BJ (cell line): Measurements from ENCODE around the gene KRTAP10-10. TPM values are rescaled to one million over a fixed set of nuclear protein-coding genes. Genes with fewer than 3 reads are reported as not detected.
"Not testable (repeated sequence)": the region's sequence is repeated elsewhere in the genome, so short reads cannot be mapped to it uniquely, and the experiment has no call there.

Source experiments
- CTCF ChIA-PET: fragments of 350-600 bp; formaldehyde crosslinking; extraction: SDS; loops from one replicate; lab custom pipeline; 2021; ENCODE audit warnings: antibody characterized with exemption, inconsistent platforms; lab: Yijun Ruan, JAX
- POLR2A ChIA-PET: fragments of 300-600 bp; sonication (Branson Sonifier 250); formaldehyde crosslinking; extraction: SDS; loops from one replicate; lab custom pipeline; 2021; ENCODE audit warnings: antibody characterized with exemption; lab: Charles Lee
- DNase-seq: peaks from one replicate; pipeline ENCODE4 v3.0.0-alpha.2; 2011; ENCODE audit warnings: low read depth
- H3K27me3 ChIP-seq: 2 replicates; pipeline ENCODE4 v1.6.0; 2011; ENCODE audit warnings: low read length; ENCODE audit not compliant: control insufficient read depth, insufficient read depth
- H3K36me3 ChIP-seq: 2 replicates; pipeline ENCODE4 v1.5.1; 2011; ENCODE audit warnings: low read length; ENCODE audit not compliant: control insufficient read depth, insufficient read depth
- H3K4me3 ChIP-seq: 2 replicates; pipeline ENCODE4 v1.5.1; 2011; ENCODE audit warnings: low read depth, mild to moderate bottlenecking, control low read depth, low read length
- polyA plus RNA-seq: library from polyadenylated mRNA; depleted of rRNA; stranded (reverse); fragments of >200 nt; gene quantifications from 2 replicates; pipeline ENCODE4 v1.2.3, GENCODE V29; 2011
- TF ChIP-seq, protein P1 (sequence below): IDR thresholded peaks from 2 replicates; pipeline ENCODE4 v1.5.1; 2011; ENCODE audit warnings: low read depth, mild to moderate bottlenecking, control low read depth, inconsistent platforms, low read length, moderate library complexity; ENCODE audit not compliant: insufficient read depth

The KRTAP10-10 gene
- polyA plus RNA-seq, 1 experiment: not detected

DNA sequence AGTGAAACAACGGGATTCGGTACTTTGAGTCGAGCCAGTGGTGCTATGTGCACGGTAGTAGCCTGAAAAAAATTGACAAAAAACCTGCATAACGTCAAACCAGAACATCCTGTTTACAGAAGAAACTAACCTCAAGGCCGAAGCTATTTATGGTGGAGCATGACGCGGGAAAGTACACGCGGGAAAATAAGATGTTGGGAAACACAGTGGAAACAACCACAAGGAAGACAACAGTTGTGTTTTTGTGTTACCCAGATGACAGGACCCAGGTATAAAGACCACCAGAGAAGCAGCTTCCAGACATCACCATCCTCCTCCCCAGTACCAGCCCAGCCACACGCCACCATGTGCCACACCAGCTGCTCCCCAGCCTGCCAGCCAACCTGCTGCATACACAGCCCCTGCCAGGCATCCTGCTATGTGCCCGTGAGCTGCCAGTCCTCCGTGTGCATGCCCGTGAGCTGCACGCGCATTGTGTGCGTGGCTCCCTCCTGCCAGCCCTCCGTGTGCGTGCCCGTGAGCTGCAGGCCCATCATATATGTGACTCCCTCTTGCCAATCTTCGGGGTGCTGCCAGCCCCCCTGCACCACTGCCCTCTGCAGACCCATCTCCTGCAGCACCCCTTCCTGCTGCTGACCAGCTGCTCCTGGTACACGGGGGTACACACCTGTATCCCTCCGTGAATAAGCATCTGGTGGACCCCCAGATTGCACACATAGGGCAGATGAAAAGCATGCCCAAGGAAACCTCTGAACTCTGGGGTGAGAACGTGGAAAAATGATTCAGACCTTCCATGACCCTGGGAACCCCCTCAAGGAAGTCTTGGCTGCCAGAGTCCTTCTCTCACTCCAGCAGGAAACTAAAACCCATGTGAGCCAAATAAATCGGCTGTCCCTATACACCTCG is 20.7 kb downstream of the KRTAP10-10 start, which contains the start of gene KRTAP12-3:
TSS of gene KRTAP12-3 (plus strand) at position 298 of the 906 bp plus-strand sequence. CDS start at position 346, 48 bp downstream.
- no peak for DNase-seq
- POLR2A ChIA-PET: no interaction called here
- CTCF ChIA-PET: no interaction called here
- H3K4me3 ChIP-seq: no peak within 1 kb of the TSS
- H3K27me3 ChIP-seq: no peaks in the 10 kb centered on the region
- H3K36me3 ChIP-seq: no peaks in the 10 kb centered on the region
- TF ChIP-seq, protein P1, sequence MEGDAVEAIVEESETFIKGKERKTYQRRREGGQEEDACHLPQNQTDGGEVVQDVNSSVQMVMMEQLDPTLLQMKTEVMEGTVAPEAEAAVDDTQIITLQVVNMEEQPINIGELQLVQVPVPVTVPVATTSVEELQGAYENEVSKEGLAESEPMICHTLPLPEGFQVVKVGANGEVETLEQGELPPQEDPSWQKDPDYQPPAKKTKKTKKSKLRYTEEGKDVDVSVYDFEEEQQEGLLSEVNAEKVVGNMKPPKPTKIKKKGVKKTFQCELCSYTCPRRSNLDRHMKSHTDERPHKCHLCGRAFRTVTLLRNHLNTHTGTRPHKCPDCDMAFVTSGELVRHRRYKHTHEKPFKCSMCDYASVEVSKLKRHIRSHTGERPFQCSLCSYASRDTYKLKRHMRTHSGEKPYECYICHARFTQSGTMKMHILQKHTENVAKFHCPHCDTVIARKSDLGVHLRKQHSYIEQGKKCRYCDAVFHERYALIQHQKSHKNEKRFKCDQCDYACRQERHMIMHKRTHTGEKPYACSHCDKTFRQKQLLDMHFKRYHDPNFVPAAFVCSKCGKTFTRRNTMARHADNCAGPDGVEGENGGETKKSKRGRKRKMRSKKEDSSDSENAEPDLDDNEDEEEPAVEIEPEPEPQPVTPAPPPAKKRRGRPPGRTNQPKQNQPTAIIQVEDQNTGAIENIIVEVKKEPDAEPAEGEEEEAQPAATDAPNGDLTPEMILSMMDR: no peak

DNA sequence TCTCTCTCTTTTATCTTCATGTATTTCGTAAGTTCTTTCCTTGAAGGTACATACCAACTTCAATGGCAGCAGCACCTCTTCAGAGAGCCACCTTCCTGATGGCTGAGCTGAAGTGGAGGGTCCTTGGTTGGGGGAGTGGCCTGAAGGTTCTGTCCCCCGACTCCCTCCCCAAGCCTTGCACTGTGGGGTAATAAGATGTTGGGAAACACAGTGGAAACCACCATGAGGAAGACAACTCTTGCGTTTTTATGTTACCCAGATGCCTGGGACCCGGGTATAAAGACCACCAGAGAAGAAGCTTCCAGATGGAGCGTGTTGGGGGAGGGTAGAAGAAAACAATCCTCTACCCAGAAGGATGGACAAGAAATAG is 21.4 kb downstream of the KRTAP10-10 start:
- Histone ChIP-seq H3K4me3 (no peak overlapping the region), H3K27me3 (no peaks in the 10 kb centered on the region), H3K36me3 (no peaks in the 10 kb centered on the region)
- DNase-seq: no peak
- CTCF ChIA-PET: no interaction called here
- POLR2A ChIA-PET: no interaction called here
- TF ChIP-seq, protein P1: no peak

DNA sequence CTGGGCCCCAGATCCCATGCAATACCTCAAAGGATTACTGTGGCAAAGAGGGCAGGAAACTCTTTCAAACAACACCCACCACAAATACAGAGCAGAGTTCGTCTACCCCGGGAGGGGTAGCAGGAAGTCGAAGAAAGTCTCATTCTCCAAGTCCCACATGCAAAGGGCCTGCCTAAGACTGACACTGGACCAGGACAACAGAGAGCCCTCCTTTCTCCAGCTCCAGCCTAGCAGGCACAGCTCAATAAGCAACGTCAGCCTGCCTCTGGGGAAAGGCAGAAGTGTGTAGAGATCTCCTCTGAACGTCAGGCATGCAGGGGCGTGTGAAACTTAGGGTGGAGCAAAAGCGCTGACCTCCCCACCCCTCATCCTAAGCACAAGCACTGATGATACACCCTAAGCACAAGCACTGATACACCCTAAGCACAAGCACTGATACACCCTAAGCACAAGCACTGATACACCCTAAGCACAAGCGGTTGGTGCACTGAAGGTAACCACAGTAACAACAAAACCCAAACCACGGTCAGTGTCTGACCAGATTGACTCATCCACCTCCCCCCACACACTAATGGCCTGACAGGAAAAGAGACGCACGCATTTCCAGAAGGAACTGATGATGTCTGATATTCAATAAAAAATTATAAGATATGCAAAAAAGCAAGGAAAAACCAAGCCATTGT is 21.9 kb downstream of the KRTAP10-10 start:
- no peak overlapping the region for H3K4me3 ChIP-seq
- TF ChIP-seq, protein P1: no peak
- DNase-seq: no peak
- ChIA-PET POLR2A (no interaction called here), CTCF (no interaction called here)
- no peaks in the 10 kb centered on the region for H3K27me3 ChIP-seq
- H3K36me3 ChIP-seq: no peaks in the 10 kb centered on the region

DNA sequence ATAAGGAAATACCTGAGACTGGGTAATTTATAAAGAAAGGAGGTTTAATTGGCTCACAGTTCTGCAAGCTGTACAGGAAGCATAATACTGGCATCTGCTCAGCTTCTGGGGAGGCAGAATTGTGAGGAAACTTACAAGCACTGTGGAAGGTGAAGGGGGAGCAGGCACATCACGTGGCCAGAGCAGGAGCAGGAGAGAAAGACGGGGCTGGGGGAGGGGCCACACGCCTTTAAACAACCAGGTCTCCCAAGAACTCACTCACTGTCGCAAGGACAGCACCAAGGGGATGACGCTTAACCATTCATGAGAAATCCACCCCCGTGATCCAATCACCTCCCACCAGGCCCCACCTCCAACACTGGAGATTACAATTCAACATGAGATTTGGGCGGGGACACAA is 24.4 kb downstream of the KRTAP10-10 start:
- H3K27me3 ChIP-seq, CTCF ChIA-PET, H3K4me3 ChIP-seq, H3K36me3 ChIP-seq, POLR2A ChIA-PET, DNase-seq: not testable (repeated sequence)

DNA sequence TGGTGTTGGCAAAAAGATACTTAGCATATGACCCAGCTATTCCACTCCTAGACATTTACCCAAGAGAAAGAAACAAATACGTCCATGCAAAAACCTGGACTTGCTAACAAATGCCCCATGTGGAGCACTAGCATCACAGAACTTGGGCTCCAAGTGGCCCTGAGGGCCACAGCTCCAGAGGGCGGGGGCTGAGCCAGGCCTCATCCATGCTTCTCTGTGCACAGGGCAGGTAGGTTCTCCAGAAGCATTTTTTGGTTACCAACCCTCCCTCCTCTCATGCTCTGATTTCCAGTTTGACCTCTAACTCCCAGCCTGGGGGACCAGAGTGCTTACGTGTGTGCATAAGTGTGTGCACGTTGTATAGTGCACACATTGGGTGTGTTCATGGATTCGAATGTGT is 27.5 kb downstream of the KRTAP10-10 start:
- CTCF ChIA-PET: interaction anchor here (0.6 kb wide), 1 partner anchor 19 kb away, joined by 3 read pairs; no protein-coding TSS in a partner anchor
- POLR2A ChIA-PET: no interaction called here
- no peak overlapping the region for H3K4me3 ChIP-seq
- H3K36me3 ChIP-seq: no peaks in the 10 kb centered on the region
- DNase-seq: no peak
- TF ChIP-seq, protein P1: no peak
- H3K27me3 ChIP-seq: no peaks in the 10 kb centered on the region; the same call in 1 of the 2 replicates
